Activated naive CD8-positive, alpha-beta T cell treated with anti-CD3 and anti-CD28 coated beads, Interleukin-2, amount 10 ng/mL, durations not matched to agents 7 days and 5 days (primary cell): ENCODE data around the gene KCNJ15. TPM values are rescaled to one million over a fixed set of nuclear protein-coding genes. Genes with fewer than 3 reads are reported as not detected.

Source experiments
- ATAC-seq: fragments of 150-1000 bp; cut with Tn5 transposase; one replicate; pipeline ENCODE4 v1.10.0; 2021; ENCODE audit warnings: low read depth, moderate library complexity
- POLR2A ChIA-PET: fragments of 350-600 bp; sonication (Branson Sonifier 250); formaldehyde crosslinking; loops from one replicate; lab custom pipeline; 2021; ENCODE audit warnings: antibody characterized with exemption; lab: Charles Lee
- DNase-seq: peaks from one replicate; pipeline ENCODE4 v3.0.0; 2021
- H3K27ac Mint-ChIP-seq: one replicate; pipeline ENCODE4 v1.8.0; 2022; ENCODE audit warnings: mild to moderate bottlenecking, mixed read lengths
- H3K27me3 Mint-ChIP-seq: one replicate; pipeline ENCODE4 v1.8.0; 2022; ENCODE audit warnings: mild to moderate bottlenecking, moderate library complexity, mixed read lengths
- H3K36me3 Mint-ChIP-seq: one replicate; pipeline ENCODE4 v1.8.0; 2021; ENCODE audit warnings: mild to moderate bottlenecking, mixed read lengths
- H3K4me1 Mint-ChIP-seq: one replicate; pipeline ENCODE4 v1.8.0; 2021; ENCODE audit warnings: mixed read lengths
- H3K4me3 Mint-ChIP-seq: one replicate; pipeline ENCODE4 v1.8.0; 2022; ENCODE audit warnings: mild to moderate bottlenecking, moderate library complexity, mixed read lengths
- H3K9me3 Mint-ChIP-seq: one replicate; pipeline ENCODE4 v1.8.0; 2021; ENCODE audit warnings: mixed read lengths
- total RNA-seq, 2 experiments: library from RNA; stranded (reverse); gene quantifications; one replicate each; pipeline ENCODE4 v1.2.3, GENCODE V29; 2021

The KCNJ15 gene
- total RNA-seq, 2 experiments from 2014 or later: not detected

GRCh38 chr21:38341546-38342012 lies 84.8 kb downstream of the KCNJ15 start:
- POLR2A ChIA-PET: no interaction called here
- ATAC-seq: no peak
- no peak for DNase-seq
- H3K36me3 Mint-ChIP-seq: no peaks in the 10 kb centered on the region
- no peak overlapping the region for H3K27ac Mint-ChIP-seq
- peaks cover 1% of the 10 kb centered on the region for H3K9me3 Mint-ChIP-seq
- no peaks in the 10 kb centered on the region for H3K4me1 Mint-ChIP-seq
- H3K27me3 Mint-ChIP-seq: no peaks in the 10 kb centered on the region
- no peak overlapping the region for H3K4me3 Mint-ChIP-seq

- Mint-ChIP-seq H3K9me3 (peaks cover 1% of the 10 kb centered on the region), H3K4me1 (no peaks in the 10 kb centered on the region), H3K4me3 (no peak overlapping the region), H3K27ac (no peak overlapping the region), H3K36me3 (no peaks in the 10 kb centered on the region), H3K27me3 (no peaks in the 10 kb centered on the region)
- POLR2A ChIA-PET: no interaction called here
- DNase-seq (no peak), ATAC-seq (no peak)
Measured at GRCh38 chr21:38342739-38343138, 85.9 kb downstream of the KCNJ15 start.

GRCh38 chr21:38343691-38344090 lies 86.9 kb downstream of the KCNJ15 start:
- H3K27me3 Mint-ChIP-seq: no peaks in the 10 kb centered on the region
- DNase-seq (no peak), ATAC-seq (no peak)
- no peaks in the 10 kb centered on the region for H3K4me1 Mint-ChIP-seq
- H3K27ac Mint-ChIP-seq: no peak overlapping the region
- H3K9me3 Mint-ChIP-seq: no peaks in the 10 kb centered on the region
- H3K4me3 Mint-ChIP-seq: no peak overlapping the region
- POLR2A ChIA-PET: no interaction called here
- H3K36me3 Mint-ChIP-seq: no peaks in the 10 kb centered on the region

- H3K9me3 Mint-ChIP-seq: no peaks in the 10 kb centered on the region
- POLR2A ChIA-PET: no interaction called here
- H3K36me3 Mint-ChIP-seq: no peaks in the 10 kb centered on the region
- H3K4me3 Mint-ChIP-seq: no peak overlapping the region
- ATAC-seq: no peak
- DNase-seq: no peak
- no peaks in the 10 kb centered on the region for H3K4me1 Mint-ChIP-seq
- no peak overlapping the region for H3K27ac Mint-ChIP-seq
- no peaks in the 10 kb centered on the region for H3K27me3 Mint-ChIP-seq
Measured at GRCh38 chr21:38346286-38346685, 89.5 kb downstream of the KCNJ15 start.

DNA sequence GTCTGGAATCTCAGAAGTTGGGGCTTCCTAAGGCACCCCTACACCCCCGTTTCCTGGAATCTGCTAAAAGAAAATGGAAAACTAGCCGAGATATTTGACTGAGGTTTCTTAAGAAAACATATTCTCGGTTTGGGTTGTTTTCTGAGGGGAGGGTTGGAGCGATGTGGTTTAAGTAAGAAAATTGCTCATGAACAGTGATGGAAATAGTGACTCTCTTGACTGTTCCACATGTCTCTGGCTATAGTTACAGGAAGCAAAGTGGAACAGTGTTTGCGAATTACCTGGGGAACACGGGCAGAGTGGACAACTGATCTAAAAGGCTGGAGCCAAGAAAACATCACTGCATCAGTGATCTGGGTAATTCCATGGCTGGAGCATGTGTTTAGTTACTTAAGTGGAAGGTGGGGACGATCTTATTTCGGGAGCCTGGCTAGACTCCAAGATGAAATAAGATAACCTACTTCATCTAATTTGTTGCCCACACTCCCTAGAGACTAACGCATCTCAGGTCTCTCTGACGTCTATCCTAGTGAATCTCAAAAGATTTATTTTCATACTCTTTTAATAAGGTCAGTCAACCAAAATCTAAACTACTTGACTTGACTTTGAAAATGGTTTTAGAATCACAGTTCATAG lies 92.4 kb downstream of the KCNJ15 start:
- ATAC-seq (no peak), DNase-seq (no peak)
- Mint-ChIP-seq H3K27ac (no peak overlapping the region), H3K4me1 (no peaks in the 10 kb centered on the region), H3K4me3 (no peak overlapping the region), H3K27me3 (no peaks in the 10 kb centered on the region), H3K9me3 (no peaks in the 10 kb centered on the region), H3K36me3 (no peaks in the 10 kb centered on the region)
- POLR2A ChIA-PET: no interaction called here

DNA sequence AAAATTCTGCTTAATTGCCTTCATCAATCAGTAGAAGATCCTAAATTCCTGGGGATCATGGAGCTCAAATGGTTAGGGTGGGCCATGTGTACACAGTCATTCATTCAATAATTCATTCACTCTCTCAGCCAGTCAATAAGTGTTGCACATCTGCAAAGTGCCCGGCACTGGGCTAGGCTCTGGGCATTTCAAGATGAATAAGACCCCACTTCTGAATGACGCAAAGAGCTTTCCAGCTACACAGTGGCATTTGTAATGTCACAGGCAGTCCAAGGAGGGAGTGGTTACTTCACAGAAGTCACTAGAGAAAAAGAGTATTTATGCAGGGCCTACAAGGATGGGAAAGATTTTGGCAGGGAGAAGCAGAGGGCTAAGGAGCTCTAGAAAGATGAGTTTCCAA lies 93.2 kb downstream of the KCNJ15 start:
- Mint-ChIP-seq H3K27ac (no peak overlapping the region), H3K4me3 (no peak overlapping the region), H3K9me3 (no peaks in the 10 kb centered on the region), H3K36me3 (no peaks in the 10 kb centered on the region), H3K4me1 (no peaks in the 10 kb centered on the region), H3K27me3 (peaks cover 6% of the 10 kb centered on the region)
- ATAC-seq (no peak), DNase-seq (no peak)
- POLR2A ChIA-PET: no interaction called here

DNA sequence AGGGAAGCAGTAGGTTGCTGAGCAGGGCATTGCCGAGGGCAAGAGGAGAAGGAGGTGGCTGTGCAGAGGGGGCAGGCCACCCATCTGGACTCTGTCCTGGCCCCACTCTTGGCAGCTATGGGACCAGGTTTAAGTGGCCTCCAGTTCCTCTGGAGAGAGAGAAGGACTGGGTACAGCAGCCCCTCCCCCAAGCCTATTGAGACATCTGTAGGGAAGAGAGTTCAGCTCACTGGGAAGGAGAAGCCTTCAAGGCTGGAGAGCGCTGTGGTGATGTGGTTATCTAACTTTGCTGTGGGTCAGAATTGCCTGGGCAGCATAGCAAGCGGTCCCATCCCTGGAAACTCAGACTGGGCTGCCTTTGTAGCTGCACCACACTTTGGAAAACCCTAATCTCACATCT lies 93.9 kb downstream of the KCNJ15 start:
- Mint-ChIP-seq H3K4me3 (no peak overlapping the region), H3K27me3 (peaks cover 6% of the 10 kb centered on the region), H3K27ac (no peak overlapping the region), H3K4me1 (no peaks in the 10 kb centered on the region), H3K36me3 (no peaks in the 10 kb centered on the region), H3K9me3 (no peaks in the 10 kb centered on the region)
- POLR2A ChIA-PET: no interaction called here
- ATAC-seq (no peak), DNase-seq (no peak)

GRCh38 chr21:38351176-38351959 lies 94.6 kb downstream of the KCNJ15 start:
- H3K27ac Mint-ChIP-seq: no peak overlapping the region
- H3K4me1 Mint-ChIP-seq: no peaks in the 10 kb centered on the region
- H3K4me3 Mint-ChIP-seq: no peak overlapping the region
- DNase-seq: no peak
- ATAC-seq: no peak
- H3K27me3 Mint-ChIP-seq: peaks cover 6% of the 10 kb centered on the region
- POLR2A ChIA-PET: no interaction called here
- no peaks in the 10 kb centered on the region for H3K36me3 Mint-ChIP-seq
- no peaks in the 10 kb centered on the region for H3K9me3 Mint-ChIP-seq

- no peak for DNase-seq
- ATAC-seq: no peak
- Mint-ChIP-seq H3K36me3 (no peaks in the 10 kb centered on the region), H3K4me3 (no peak overlapping the region), H3K27ac (no peak overlapping the region), H3K27me3 (peaks cover 6% of the 10 kb centered on the region), H3K4me1 (no peaks in the 10 kb centered on the region), H3K9me3 (no peaks in the 10 kb centered on the region)
- POLR2A ChIA-PET: no interaction called here
Measured at GRCh38 chr21:38351961-38352521, 95.2 kb downstream of the KCNJ15 start.

DNA sequence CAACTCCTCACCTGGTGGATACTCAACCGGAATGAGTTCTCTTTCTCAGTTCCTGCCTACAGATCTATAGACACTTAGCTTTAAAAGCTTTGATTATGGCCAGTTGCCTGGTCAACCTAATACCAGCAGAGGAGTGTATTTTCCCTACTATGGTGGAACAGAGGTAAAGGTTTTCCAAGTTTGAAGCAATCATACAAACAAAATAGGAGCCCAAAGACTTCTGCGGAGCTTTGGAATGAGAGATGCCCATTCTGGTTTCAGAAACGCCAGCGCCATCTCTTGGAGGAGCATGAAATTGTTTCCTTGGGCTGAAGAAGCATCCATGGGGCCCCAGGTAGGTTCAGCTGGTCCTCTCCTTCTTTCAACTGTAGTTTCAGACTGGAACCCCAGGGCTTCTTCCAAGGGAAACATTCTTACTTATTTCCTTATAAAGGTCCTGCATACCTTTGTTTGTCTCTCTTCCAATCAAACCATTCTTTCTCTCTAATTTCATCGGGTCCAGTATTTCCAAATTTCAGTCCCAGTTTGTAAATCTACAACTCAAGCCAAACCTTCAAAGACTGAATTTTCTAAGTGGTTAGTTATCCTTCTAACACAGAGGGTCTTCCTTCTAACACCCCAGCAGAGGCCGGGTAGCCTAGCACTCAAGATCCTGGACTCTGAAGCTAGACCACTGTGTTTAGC lies 95.9 kb downstream of the KCNJ15 start:
- H3K9me3 Mint-ChIP-seq: no peaks in the 10 kb centered on the region
- no peak for ATAC-seq
- peaks cover 6% of the 10 kb centered on the region for H3K27me3 Mint-ChIP-seq
- H3K4me3 Mint-ChIP-seq: no peak overlapping the region
- DNase-seq: no peak
- no peak overlapping the region for H3K27ac Mint-ChIP-seq
- no peaks in the 10 kb centered on the region for H3K4me1 Mint-ChIP-seq
- POLR2A ChIA-PET: no interaction called here
- H3K36me3 Mint-ChIP-seq: no peaks in the 10 kb centered on the region

GRCh38 chr21:38354231-38354630 lies 97.4 kb downstream of the KCNJ15 start:
- no peak for DNase-seq
- Mint-ChIP-seq H3K4me3 (no peak overlapping the region), H3K27me3 (peaks cover 6% of the 10 kb centered on the region), H3K4me1 (no peaks in the 10 kb centered on the region), H3K27ac (no peak overlapping the region), H3K9me3 (no peaks in the 10 kb centered on the region), H3K36me3 (no peaks in the 10 kb centered on the region)
- ATAC-seq: no peak
- POLR2A ChIA-PET: no interaction called here

DNA sequence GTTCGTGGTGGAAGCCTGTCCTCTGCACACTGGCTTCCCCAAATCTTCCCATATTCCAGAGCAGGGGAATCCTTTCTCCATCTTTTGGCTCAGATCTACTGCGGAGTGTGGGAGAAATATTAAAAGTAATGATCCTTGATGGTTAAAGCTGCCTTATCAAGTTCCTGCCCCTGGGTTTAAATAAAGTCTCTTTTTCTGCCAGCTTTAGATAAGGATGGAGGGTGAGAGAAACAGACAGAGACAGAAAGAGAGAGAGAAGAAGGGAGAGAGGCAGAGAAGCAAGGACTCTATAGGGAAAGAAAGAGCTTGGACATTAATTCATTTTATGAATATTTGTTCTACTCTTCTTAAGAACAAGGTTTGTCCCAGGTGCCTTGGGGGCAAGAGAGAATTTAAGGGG lies 98.0 kb downstream of the KCNJ15 start:
- no peak overlapping the region for H3K4me3 Mint-ChIP-seq
- DNase-seq: no peak
- H3K27ac Mint-ChIP-seq: no peak overlapping the region
- POLR2A ChIA-PET: no interaction called here
- H3K4me1 Mint-ChIP-seq: no peaks in the 10 kb centered on the region
- no peak for ATAC-seq
- H3K27me3 Mint-ChIP-seq: peaks cover 6% of the 10 kb centered on the region
- H3K9me3 Mint-ChIP-seq: no peaks in the 10 kb centered on the region
- no peaks in the 10 kb centered on the region for H3K36me3 Mint-ChIP-seq

GRCh38 chr21:38355353-38355752 lies 98.6 kb downstream of the KCNJ15 start:
- POLR2A ChIA-PET: no interaction called here
- DNase-seq: no peak
- Mint-ChIP-seq H3K27me3 (peaks cover 6% of the 10 kb centered on the region), H3K4me1 (no peaks in the 10 kb centered on the region), H3K36me3 (no peaks in the 10 kb centered on the region), H3K9me3 (no peaks in the 10 kb centered on the region), H3K4me3 (no peak overlapping the region), H3K27ac (no peak overlapping the region)
- no peak for ATAC-seq
